T-cell (primary cell): ENCODE measurements around the gene SPANXN4. TPM values are rescaled to one million over a fixed set of nuclear protein-coding genes. Genes with fewer than 3 reads are reported as not detected.

Source experiments
- ATAC-seq, 4 experiments: fragments of 200-7000 bp in 3 of 4; fragments of 150-1000 bp in 1 of 4; cut with Tn5 transposase; replicated peaks in 1 of 4; 1 replicate in 3 of 4; 2 replicates in 1 of 4; pipeline ENCODE4 v1.10.0; 2021; ENCODE audit warnings: moderate library complexity in 3 of 4, mild to moderate bottlenecking in 2 of 4, moderate number of reproducible peaks in 1 of 4
- CTCF ChIA-PET, 2 donors: fragments of 300-600 bp; sonication (Branson Sonifier 250); formaldehyde crosslinking; loops; one replicate each; lab custom pipeline; 2022; ENCODE audit warnings: antibody characterized with exemption in 2 of 2; lab: Charles Lee
- POLR2A ChIA-PET, 2 donors: fragments of 300-600 bp; sonication (Branson Sonifier 250); formaldehyde crosslinking; loops; one replicate each; lab custom pipeline; 2022; ENCODE audit warnings: antibody characterized with exemption in 2 of 2; lab: Charles Lee
- DNase-seq, 35 experiments: peaks; one replicate each; pipeline versions ENCODE4 v3.0.0 to v3.0.0-alpha.2; 2013 to 2023
- H3K27ac ChIP-seq: one replicate; pipeline ENCODE4 v1.5.1; 2013; ENCODE audit warnings: low read length
- H3K27me3 ChIP-seq, 2 experiments: replicated peaks in 1 of 2; 1 replicate in 1 of 2; 2 replicates in 1 of 2; pipeline versions ENCODE4 v1.6.1 to v1.7.0; 2013; ENCODE audit warnings: low read length in 1 of 2, mixed read lengths in 1 of 2; ENCODE audit not compliant: control insufficient read depth in 2 of 2, insufficient read depth in 2 of 2; ENCODE audit errors: extremely low read depth in 1 of 2
- H3K36me3 ChIP-seq, 2 donors: 1 replicate in 1 of 2; 2 replicates in 1 of 2; pipeline versions ENCODE4 v1.6.1 to v1.7.0; 2013; ENCODE audit warnings: low read length in 1 of 2; ENCODE audit not compliant: control insufficient read depth in 2 of 2, insufficient read depth in 1 of 2; ENCODE audit errors: extremely low read depth in 1 of 2
- H3K4me1 ChIP-seq, 2 experiments: 1 replicate in 1 of 2; 2 replicates in 1 of 2; pipeline versions ENCODE4 v1.6.1 to v1.7.0; 2013; ENCODE audit warnings: low read length in 2 of 2, mixed read lengths in 1 of 2; ENCODE audit not compliant: insufficient read depth in 2 of 2, control insufficient read depth in 1 of 2; ENCODE audit errors: extremely low read depth in 1 of 2
- H3K4me3 ChIP-seq, 2 donors: 1 replicate in 1 of 2; 2 replicates in 1 of 2; pipeline versions ENCODE4 v1.5.1 to v1.7.0; 2013; ENCODE audit warnings: mild to moderate bottlenecking in 2 of 2, low read length in 1 of 2, moderate library complexity in 1 of 2; ENCODE audit not compliant: control insufficient read depth in 1 of 2; ENCODE audit errors: extremely low read depth in 1 of 2
- H3K9me3 ChIP-seq: 2 replicates; pipeline ENCODE4 v1.7.0; 2013
- H3K27ac Mint-ChIP-seq, 2 donors: one replicate each; pipeline ENCODE4 v1.8.0; 2020 to 2021; ENCODE audit warnings: mild to moderate bottlenecking in 2 of 2, mixed read lengths in 2 of 2
- H3K27me3 Mint-ChIP-seq, 2 donors: one replicate each; pipeline ENCODE4 v1.8.0; 2021 to 2022; ENCODE audit warnings: mixed read lengths in 2 of 2
- H3K36me3 Mint-ChIP-seq: one replicate; pipeline ENCODE4 v1.8.0; 2021; ENCODE audit warnings: mixed read lengths
- H3K4me1 Mint-ChIP-seq, 3 donors: one replicate each; pipeline ENCODE4 v1.8.0; 2020 to 2022; ENCODE audit warnings: mixed read lengths in 3 of 3, mild to moderate bottlenecking in 1 of 3
- H3K4me3 Mint-ChIP-seq, 3 donors: one replicate each; pipeline ENCODE4 v1.8.0; 2020 to 2022; ENCODE audit warnings: mild to moderate bottlenecking in 3 of 3, mixed read lengths in 3 of 3, moderate library complexity in 3 of 3
- H3K9me3 Mint-ChIP-seq, 3 donors: one replicate each; pipeline ENCODE4 v1.8.0; 2020 to 2022; ENCODE audit warnings: mixed read lengths in 3 of 3
- WGBS: methylation state at CpG from one replicate; pipeline ENCODE4 v1.1.5; 2013; ENCODE audit warnings: missing lambda C conversion rate; ENCODE audit not compliant: insufficient coverage; 5-methylcytosine and 5-hydroxymethylcytosine counted together
- total RNA-seq, 35 experiments: library from RNA in 6 of 35; stranded (reverse) in 6 of 35; fragments of 120-200 nt in 1 of 35; gene quantifications; one replicate each; pipeline versions ENCODE4 v1.2.1 to v1.2.4 and lab custom pipeline; 2013 to 2026

SPANXN4 gene
- total RNA-seq, 5 donors from 2014 or later (not counting 1 experiment from before 2014, with no cell fraction given) = not detected

DNA sequence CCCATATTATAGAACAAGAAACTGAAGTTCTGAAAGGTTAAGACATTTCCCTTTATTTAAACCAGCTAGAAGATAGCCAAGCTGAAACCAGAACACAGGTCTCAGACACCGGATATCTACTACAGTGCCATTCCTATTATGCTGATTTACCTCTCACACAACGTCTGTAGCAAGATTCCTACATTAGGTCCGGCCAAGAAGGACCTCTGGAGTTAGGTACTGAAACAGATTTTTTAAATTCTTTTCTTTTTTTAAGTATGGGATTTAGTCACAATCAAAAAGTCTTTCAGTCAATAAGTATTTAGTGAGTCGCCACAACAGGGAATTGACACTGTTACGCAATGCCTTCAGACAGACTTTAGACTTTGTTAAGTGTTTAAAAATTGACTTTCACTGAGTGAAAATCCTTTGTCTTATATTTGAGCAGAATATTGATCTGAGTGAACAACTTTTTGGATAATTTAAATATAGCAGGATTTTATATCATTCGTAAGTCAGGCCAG is 26.5 kb upstream of the SPANXN4 start:
- no CpG with 5 or more reads among the region's 6 CpGs for WGBS
- no peaks in the 10 kb centered on the region for H3K36me3 ChIP-seq
- ATAC-seq = no peak
- DNase-seq = no peak
- Mint-ChIP-seq H3K4me3 (no peak overlapping the region), H3K9me3 (peaks cover 0 to 7% (median 2%) of the 10 kb centered on the region in 3 donors), H3K4me1 (no peaks in the 10 kb centered on the region), H3K27ac (no peak overlapping the region), H3K36me3 (no peaks in the 10 kb centered on the region), H3K27me3 (peaks cover 0 to 10% of the 10 kb centered on the region in 2 donors)
- H3K9me3 ChIP-seq = no peaks in the 10 kb centered on the region
- no peak overlapping the region for H3K27ac ChIP-seq
- ChIA-PET POLR2A (no interaction called here), CTCF (no interaction called here)
- no peaks in the 10 kb centered on the region for H3K27me3 ChIP-seq
- no peak overlapping the region for H3K4me3 ChIP-seq
- no peaks in the 10 kb centered on the region for H3K4me1 ChIP-seq

DNA sequence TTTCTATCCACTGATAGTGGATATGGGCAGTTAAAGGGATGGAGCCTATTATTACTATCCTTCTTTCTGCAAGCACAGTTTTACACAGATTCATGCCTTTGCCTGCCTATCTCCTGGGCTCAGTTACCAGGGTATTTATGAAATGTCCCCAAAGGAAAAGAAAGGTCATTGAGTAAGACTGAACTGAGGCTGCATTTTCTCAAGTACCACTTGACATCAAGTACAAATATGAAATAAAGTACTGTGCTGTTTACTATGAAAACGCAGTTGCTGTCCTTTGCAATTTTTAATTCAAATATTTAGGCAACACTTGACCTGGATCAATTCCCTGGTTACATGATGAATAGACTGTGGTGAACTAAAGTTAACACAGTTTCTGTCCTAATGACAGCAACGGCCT is 23.5 kb upstream of the SPANXN4 start:
- Histone ChIP-seq H3K9me3 (no peaks in the 10 kb centered on the region), H3K27me3 (no peaks in the 10 kb centered on the region), H3K4me3 (no peak overlapping the region), H3K4me1 (no peaks in the 10 kb centered on the region), H3K36me3 (no peaks in the 10 kb centered on the region), H3K27ac (no peak overlapping the region)
- POLR2A ChIA-PET = no interaction called here
- H3K9me3 Mint-ChIP-seq = no peaks in the 10 kb centered on the region
- ATAC-seq (no peak), DNase-seq (no peak)
- no peaks in the 10 kb centered on the region for H3K4me1 Mint-ChIP-seq
- H3K4me3 Mint-ChIP-seq = no peak overlapping the region
- H3K27me3 Mint-ChIP-seq = peaks cover 0 to 4% of the 10 kb centered on the region in 2 donors
- WGBS = no CpG with 5 or more reads among the region's 2 CpGs
- no peak overlapping the region for H3K27ac Mint-ChIP-seq
- CTCF ChIA-PET = no interaction called here
- no peaks in the 10 kb centered on the region for H3K36me3 Mint-ChIP-seq

DNA sequence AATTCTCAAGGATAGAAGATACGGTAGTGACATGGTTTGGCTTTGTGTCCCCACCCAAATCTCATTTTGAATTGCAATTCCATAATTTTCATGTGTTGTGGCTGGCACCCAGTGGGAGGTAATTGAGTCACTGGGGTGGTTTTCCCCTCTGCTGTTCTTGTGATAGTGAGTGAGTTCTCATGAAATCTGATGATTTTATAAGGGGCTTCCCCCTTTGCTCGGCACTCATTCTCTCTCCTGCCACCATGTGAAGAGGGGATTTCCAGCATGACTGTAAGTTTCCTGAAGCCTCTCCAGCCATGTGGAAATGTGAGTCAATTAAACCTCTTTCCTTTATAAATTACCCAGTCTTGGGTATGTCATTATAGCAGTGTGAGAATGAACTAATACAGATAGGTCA is 8.5 kb upstream of the SPANXN4 start:
- WGBS = no CpG with 5 or more reads among the region's 2 CpGs
- ATAC-seq (no peak), DNase-seq (no peak)
- Mint-ChIP-seq H3K4me1 (no peaks in the 10 kb centered on the region), H3K27ac (no peak overlapping the region), H3K4me3 (no peak overlapping the region), H3K9me3 (peaks cover 2 to 19% (median 5%) of the 10 kb centered on the region in 3 donors), H3K27me3 (peaks cover 0 to 7% of the 10 kb centered on the region in 2 donors), H3K36me3 (no peaks in the 10 kb centered on the region)
- POLR2A ChIA-PET = no interaction called here
- no peaks in the 10 kb centered on the region for H3K9me3 ChIP-seq
- H3K4me1 ChIP-seq = no peaks in the 10 kb centered on the region
- no peaks in the 10 kb centered on the region for H3K36me3 ChIP-seq
- no peaks in the 10 kb centered on the region for H3K27me3 ChIP-seq
- CTCF ChIA-PET = no interaction called here
- no peak overlapping the region for H3K27ac ChIP-seq
- no peak overlapping the region for H3K4me3 ChIP-seq

DNA sequence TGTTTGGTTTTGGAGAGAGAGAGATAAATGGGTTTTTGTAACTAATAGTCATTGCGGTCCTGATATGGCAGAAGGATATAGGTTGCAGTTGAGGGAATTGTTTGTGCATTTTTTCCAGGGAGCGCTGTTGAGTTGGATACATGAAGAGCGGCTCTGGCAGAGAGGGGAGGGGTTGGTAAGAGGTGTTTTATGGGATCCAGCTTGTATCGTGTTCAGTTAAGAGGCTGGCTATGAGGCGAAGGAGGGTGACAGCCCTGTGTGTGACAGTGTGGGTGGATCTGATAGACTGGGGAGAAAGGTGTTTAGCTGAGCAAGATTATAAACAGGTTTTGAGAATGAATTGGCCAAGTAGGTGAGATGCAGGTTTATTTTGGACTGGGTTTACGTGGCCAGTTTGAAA is 1.5 kb downstream of the SPANXN4 start:
- H3K4me1 ChIP-seq = no peaks in the 10 kb centered on the region
- H3K27me3 ChIP-seq = no peaks in the 10 kb centered on the region
- DNase-seq = no peak
- Mint-ChIP-seq H3K9me3 (no peaks in the 10 kb centered on the region), H3K36me3 (no peaks in the 10 kb centered on the region), H3K27me3 (peaks cover 0 to 7% of the 10 kb centered on the region in 2 donors), H3K4me1 (no peaks in the 10 kb centered on the region), H3K4me3 (no peak overlapping the region), H3K27ac (no peak overlapping the region)
- no peak overlapping the region for H3K4me3 ChIP-seq
- POLR2A ChIA-PET = no interaction called here
- WGBS = 55% methylated on average over 4 of the region's 6 CpGs
- no peaks in the 10 kb centered on the region for H3K36me3 ChIP-seq
- no peak for ATAC-seq
- CTCF ChIA-PET = no interaction called here
- H3K9me3 ChIP-seq = no peaks in the 10 kb centered on the region
- H3K27ac ChIP-seq = no peak overlapping the region

DNA sequence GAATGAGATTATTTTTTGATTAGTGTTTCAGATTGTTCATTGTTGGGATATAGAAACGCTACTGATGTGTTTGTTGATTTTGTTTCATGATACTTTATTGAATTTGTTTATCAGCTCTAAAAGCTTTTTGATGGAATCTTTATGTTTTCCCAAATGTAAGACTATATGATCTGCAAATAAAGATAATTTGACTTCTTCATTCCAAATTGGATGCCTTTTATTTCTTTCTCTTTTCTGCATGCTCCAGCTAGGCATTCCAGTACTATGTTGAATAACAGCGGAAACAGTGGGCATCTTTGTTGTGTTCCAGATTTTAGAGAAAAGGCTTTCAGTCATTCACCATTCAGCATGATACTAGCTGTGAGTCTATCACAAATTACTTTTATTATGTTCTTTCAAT is 21.8 kb downstream of the SPANXN4 start:
- CTCF ChIA-PET = no interaction called here
- POLR2A ChIA-PET = no interaction called here
- no peak overlapping the region for H3K27ac Mint-ChIP-seq

GRCh38 chrX:143058120-143058519 is 32.4 kb downstream of the SPANXN4 start:
- DNase-seq = no peak
- Mint-ChIP-seq H3K27ac (no peak overlapping the region), H3K27me3 (peaks cover 0 to 4% of the 10 kb centered on the region in 2 donors), H3K4me3 (no peak overlapping the region), H3K36me3 (no peaks in the 10 kb centered on the region), H3K4me1 (no peaks in the 10 kb centered on the region), H3K9me3 (peaks cover 0 to 3% (median 0%) of the 10 kb centered on the region in 3 donors)
- Histone ChIP-seq H3K9me3 (no peaks in the 10 kb centered on the region), H3K4me3 (no peak overlapping the region), H3K27ac (no peak overlapping the region), H3K4me1 (no peaks in the 10 kb centered on the region), H3K27me3 (no peaks in the 10 kb centered on the region), H3K36me3 (no peaks in the 10 kb centered on the region)
- CTCF ChIA-PET = no interaction called here
- POLR2A ChIA-PET = no interaction called here
- WGBS = no CpG with 5 or more reads among the region's 4 CpGs
- ATAC-seq = no peak

More for the DNA sequence above, 21.8 kb downstream of the SPANXN4 start:
- no peak overlapping the region for H3K4me3 Mint-ChIP-seq
- H3K27me3 ChIP-seq = no peaks in the 10 kb centered on the region
- H3K9me3 Mint-ChIP-seq = peaks cover 0 to 4% (median 0%) of the 10 kb centered on the region in 3 donors
- DNase-seq = no peak
- H3K9me3 ChIP-seq = no peaks in the 10 kb centered on the region
- no peaks in the 10 kb centered on the region for H3K4me1 ChIP-seq
- H3K36me3 Mint-ChIP-seq = no peaks in the 10 kb centered on the region
- no CpG with 5 or more reads among the region's 2 CpGs for WGBS
- H3K4me3 ChIP-seq = no peak overlapping the region
- H3K27me3 Mint-ChIP-seq = no peaks in the 10 kb centered on the region
- H3K27ac ChIP-seq = no peak overlapping the region
- no peak for ATAC-seq
- H3K36me3 ChIP-seq = no peaks in the 10 kb centered on the region
- no peaks in the 10 kb centered on the region for H3K4me1 Mint-ChIP-seq

- 83% methylated on average over 1 of the region's 3 CpGs for WGBS
These were observed 55.5 kb downstream of the SPANXN4 start for GRCh38 chrX:143081231-143081630.

More at GRCh38 chrX:143081231-143081630, 55.5 kb downstream of the SPANXN4 start:
- Mint-ChIP-seq H3K27me3 (peaks cover 0 to 5% of the 10 kb centered on the region in 2 donors), H3K27ac (no peak overlapping the region), H3K36me3 (no peaks in the 10 kb centered on the region), H3K9me3 (peaks cover 0 to 10% (median 7%) of the 10 kb centered on the region in 3 donors), H3K4me3 (no peak overlapping the region), H3K4me1 (no peaks in the 10 kb centered on the region)
- ChIA-PET POLR2A (no interaction called here), CTCF (no interaction called here)
- Histone ChIP-seq H3K4me3 (no peak overlapping the region), H3K36me3 (no peaks in the 10 kb centered on the region), H3K27me3 (no peaks in the 10 kb centered on the region), H3K9me3 (no peaks in the 10 kb centered on the region), H3K4me1 (no peaks in the 10 kb centered on the region), H3K27ac (no peak overlapping the region)
- DNase-seq (no peak), ATAC-seq (no peak)
